ENCODE data around the gene USP34. TPM values are rescaled to one million over a fixed set of nuclear protein-coding genes. Genes with fewer than 3 reads are reported as not detected.

The USP34 gene
- total and polyA plus RNA-seq, 9 donors = 57.4 to 132 (median 116) TPM

DNA sequence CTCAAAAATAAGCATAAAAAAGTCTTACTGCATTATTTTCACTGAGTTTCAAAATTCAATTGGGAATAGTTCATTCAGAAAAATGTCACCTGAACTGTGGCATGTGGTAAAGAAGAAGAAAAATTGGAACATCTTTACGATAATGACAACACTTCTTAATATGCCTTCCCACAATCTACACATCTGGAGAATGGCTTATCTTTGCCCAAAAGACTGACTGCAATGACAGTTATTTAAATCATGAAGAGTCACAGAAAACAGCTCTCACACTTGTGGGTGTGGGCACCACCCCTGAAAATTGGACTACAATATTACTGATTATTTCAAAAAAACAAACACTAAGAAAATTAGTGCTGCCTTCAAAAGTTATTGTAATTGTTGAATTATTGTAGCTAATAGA lies 152.3 kb downstream of the USP34 start:
- Histone ChIP-seq H3K4me3 (no peak overlapping the region), H3K9me3 (no peaks in the 10 kb centered on the region), H3K27me3 (no peaks in the 10 kb centered on the region), H3K27ac (no peak overlapping the region), H3K36me3 (no peaks in the 10 kb centered on the region), H3K4me1 (ENCODE audit: insufficient read depth) (no peaks in the 10 kb centered on the region)
- no peak for DNase-seq
- WGBS, 3 donors = 97 to 100% (median 98%) methylated on average over 1 of the region's 1 CpG
- TF ChIP-seq CTCF (IDR thresholded peaks at IDR 0.05) (no peak), EP300 (IDR thresholded peaks at IDR 0.05) (no peak), POLR2A (IDR thresholded peaks at IDR 0.05) (no peak)
- intact Hi-C loops (cut with DNase I) = no loop called here

GRCh38 chr2:61295981-61296380 lies 174.9 kb downstream of the USP34 start:
- Histone ChIP-seq H3K36me3 (no peaks in the 10 kb centered on the region), H3K27me3 (no peaks in the 10 kb centered on the region), H3K4me3 (no peak overlapping the region), H3K27ac (no peak overlapping the region), H3K4me1 (ENCODE audit: insufficient read depth) (no peaks in the 10 kb centered on the region), H3K9me3 (no peaks in the 10 kb centered on the region)
- no peak for DNase-seq
- TF ChIP-seq EP300 (IDR thresholded peaks at IDR 0.05) (no peak), CTCF (IDR thresholded peaks at IDR 0.05) (no peak), POLR2A (IDR thresholded peaks at IDR 0.05) (no peak)
- WGBS, 3 donors = 88 to 93% (median 89%) methylated on average over 3 of the region's 3 CpGs
- intact Hi-C loops (cut with DNase I) = no loop called here

GRCh38 chr2:61291851-61292575 lies 178.9 kb downstream of the USP34 start:
- H3K36me3 ChIP-seq = no peaks in the 10 kb centered on the region
- no peak for DNase-seq
- WGBS, 3 donors = 34 to 79% (median 69%) methylated on average over 5 of the region's 5 CpGs
- H3K4me3 ChIP-seq = no peak overlapping the region
- no peaks in the 10 kb centered on the region for H3K4me1 ChIP-seq (ENCODE audit: insufficient read depth)
- H3K9me3 ChIP-seq = no peaks in the 10 kb centered on the region
- intact Hi-C loops (cut with DNase I) = no loop called here
- H3K27ac ChIP-seq = no peak overlapping the region
- TF ChIP-seq POLR2A (IDR thresholded peaks at IDR 0.05) = no peak
- no peak for TF ChIP-seq EP300 (IDR thresholded peaks at IDR 0.05)
- TF ChIP-seq CTCF (IDR thresholded peaks at IDR 0.05) = no peak
- no peaks in the 10 kb centered on the region for H3K27me3 ChIP-seq

GRCh38 chr2:61288070-61288841 lies 182.6 kb downstream of the USP34 start:
- H3K9me3 ChIP-seq = no peaks in the 10 kb centered on the region
- DNase-seq = no peak
- H3K4me1 ChIP-seq (ENCODE audit: insufficient read depth) = no peaks in the 10 kb centered on the region
- 89% methylated on average over 8 of the region's 8 CpGs for WGBS, 3 donors
- H3K27me3 ChIP-seq = no peaks in the 10 kb centered on the region
- H3K36me3 ChIP-seq = no peaks in the 10 kb centered on the region
- TF ChIP-seq EP300 (IDR thresholded peaks at IDR 0.05) (no peak), CTCF (IDR thresholded peaks at IDR 0.05) (no peak), POLR2A (IDR thresholded peaks at IDR 0.05) (no peak)
- H3K4me3 ChIP-seq = no peak overlapping the region
- no peak overlapping the region for H3K27ac ChIP-seq
- intact Hi-C loops (cut with DNase I) = no loop called here

All from ovary (tissue), 9 donors.